GM18858 (cell line): ENCODE data around the gene SCAF1.

Experiments used
- ATAC-seq: cut with Tn5 transposase; IDR thresholded peaks from one replicate; pipeline ENCODE4 v1.9.1; 2021; ENCODE audit not compliant: unreplicated experiment

The SCAF1 gene

GRCh38 chr19:49641688-49642491, at the start of gene SCAF1:
Gene SCAF1 (plus strand): TSS chr19:49642209. CDS start chr19:49645027, 2,818 bp downstream.
- ATAC-seq, result peak; percentile 50

- ATAC-seq, result no peak
These were observed 49.4 kb upstream of the SCAF1 start for GRCh38 chr19:49592486-49593232.

- ATAC-seq, result no peak
These were observed 48.5 kb upstream of the SCAF1 start for GRCh38 chr19:49593233-49594113.

- no peak for ATAC-seq
These were observed 47.6 kb upstream of the SCAF1 start for GRCh38 chr19:49594157-49594992.

- no peak for ATAC-seq
These were observed 46.8 kb upstream of the SCAF1 start for GRCh38 chr19:49594993-49595818.

- no peak for ATAC-seq
These were observed 46.1 kb upstream of the SCAF1 start for GRCh38 chr19:49595819-49596404.

GRCh38 chr19:49596407-49596806, 45.6 kb upstream of the SCAF1 start:
- no peak for ATAC-seq

GRCh38 chr19:49596954-49597702, 44.9 kb upstream of the SCAF1 start:
- no peak for ATAC-seq

- no peak for ATAC-seq
These were observed 44.4 kb upstream of the SCAF1 start for GRCh38 chr19:49597703-49597974.

GRCh38 chr19:49599378-49600295, 42.4 kb upstream of the SCAF1 start:
- no peak for ATAC-seq

- no peak for ATAC-seq
These were observed 40.4 kb upstream of the SCAF1 start for GRCh38 chr19:49601482-49602038.

GRCh38 chr19:49602806-49603205, 39.2 kb upstream of the SCAF1 start:
- no peak for ATAC-seq

GRCh38 chr19:49605605-49606004, 36.4 kb upstream of the SCAF1 start:
- ATAC-seq, result no peak

GRCh38 chr19:49609499-49610092, 32.4 kb upstream of the SCAF1 start:
- ATAC-seq, result no peak

- ATAC-seq, result no peak
These were observed 28.6 kb upstream of the SCAF1 start for GRCh38 chr19:49613374-49613773.

- ATAC-seq, result no peak
These were observed 27.7 kb upstream of the SCAF1 start for GRCh38 chr19:49614096-49614833.
